ENCODE measurements around the gene PTPRU. TPM values are rescaled to one million over a fixed set of nuclear protein-coding genes. Genes with fewer than 3 reads are reported as not detected.
A peak's percentile ranks its signal among the peaks of the same experiment; 100 is the strongest.

PTPRU gene
- total and polyA plus RNA-seq, 2 of the 8 experiments (the other 6 are each of a cell fraction or from before 2014, with no cell fraction given) = 33.8 to 41.8 TPM

DNA sequence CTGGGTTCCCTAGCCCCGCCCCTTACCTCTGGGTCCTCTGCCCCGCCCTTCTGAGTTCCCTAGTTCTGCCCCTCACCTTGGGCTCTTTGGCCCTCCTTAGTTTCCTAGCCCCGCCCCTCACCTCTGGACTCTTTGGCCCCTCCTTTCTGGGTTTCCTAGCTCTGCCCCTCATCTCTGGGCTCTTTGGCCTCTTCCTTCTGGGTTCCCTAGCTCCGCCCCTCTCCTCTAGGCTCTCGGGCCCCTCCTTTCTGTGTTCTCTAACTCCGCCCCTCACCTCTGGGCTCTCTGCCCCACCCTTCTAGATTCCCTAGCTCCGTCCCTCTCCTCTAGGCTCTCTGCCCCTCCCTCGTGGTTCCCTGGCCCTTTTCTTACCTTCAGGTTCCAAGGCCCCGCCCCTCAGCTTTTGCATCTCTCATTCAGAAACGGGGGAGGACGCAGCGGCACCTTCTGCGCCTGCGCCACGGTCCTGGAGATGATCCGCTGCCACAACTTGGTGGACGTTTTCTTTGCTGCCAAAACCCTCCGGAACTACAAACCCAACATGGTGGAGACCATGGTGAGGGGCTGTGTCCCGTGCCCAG, 88.5 kb downstream of the PTPRU start:
- H2BK12ac ChIP-seq (ENCODE audit: low read depth, low read length) = no peak overlapping the region
- POLR2A ChIA-PET (ENCODE audit: partially characterized antibody) = interaction anchor here (1.2 kb wide), 1 partner anchor 12 kb away, joined by 3 read pairs; no protein-coding TSS in a partner anchor
- DNase-seq (ENCODE audit: low read depth in 1 of 2, low spot score in 2 of 2) (peak; percentile 92 to 98), FAIRE-seq (no peak)
- no peak overlapping the region for H2AK5ac ChIP-seq (ENCODE audit: low read depth, low read length)
- H2AFZ ChIP-seq (ENCODE audit: low read length) = no peak overlapping the region
- WGBS, 2 experiments (ENCODE audit: extremely low coverage in 1 of 2, insufficient coverage in 1 of 2, insufficient read length in 1 of 2, insufficient replicate concordance in 2 of 2, low coverage in 1 of 2, low lambda C conversion rate in 2 of 2, missing lambda C conversion rate in 1 of 2) = 5% methylated on average over 19 of the region's 19 CpGs; no CpG with 5 or more reads in 1 of the 2 experiments
- no peak overlapping the region for H3K56ac ChIP-seq (replicated peaks; ENCODE audit: insufficient read length, low read depth, low read length)
- peak overlapping the region; percentile 46 for H4K91ac ChIP-seq (replicated peaks; ENCODE audit: insufficient read length, low read length)
- peak overlapping the region; percentile 93 for H4K5ac ChIP-seq (ENCODE audit: insufficient read length, low read depth, low read length)
- peaks cover 5 to 14% (median 10%) of the 10 kb centered on the region in 4 experiments for H3K4me1 ChIP-seq (replicated peaks in 1 of 4; ENCODE audit: control insufficient read depth in 3 of 4, insufficient read depth in 4 of 4, low read length in 3 of 4)
- no peak overlapping the region for H2BK15ac ChIP-seq (ENCODE audit: low read length)
- no peak overlapping the region for H3K9ac ChIP-seq (replicated peaks in 1 of 4; ENCODE audit: extremely low read depth in 1 of 4, low read depth in 3 of 4, low read length in 3 of 4)
- no peaks in the 10 kb centered on the region for H3K27me3 ChIP-seq (replicated peaks in 1 of 4; ENCODE audit: control insufficient read depth in 3 of 4, extremely low read depth in 1 of 4, insufficient read depth in 3 of 4, low read length in 3 of 4)
- peaks cover 1% of the 10 kb centered on the region; the same call in 1 of the 2 replicates for H3K23me2 ChIP-seq (ENCODE audit: low read depth, low read length)
- H3K4ac ChIP-seq (replicated peaks; ENCODE audit: insufficient read length, low read depth, low read length) = peak overlapping the region; percentile 58
- H3K18ac ChIP-seq (ENCODE audit: extremely low read depth, low read length) = peak overlapping the region; percentile 53
- H2BK20ac ChIP-seq (ENCODE audit: low read length) = no peak overlapping the region
- H3K27ac ChIP-seq (ENCODE audit: low read depth, low read length) = peak overlapping the region; percentile 33; the same call in 1 of the 2 replicates
- H4K8ac ChIP-seq (ENCODE audit: extremely low read depth, insufficient read depth, low read length) = peak overlapping the region; percentile 69; the same call in 1 of the 2 replicates
- no peaks in the 10 kb centered on the region for H3K79me2 ChIP-seq (ENCODE audit: control insufficient read depth in 1 of 2, insufficient read depth in 2 of 2, low read length in 2 of 2)
- H2BK5ac ChIP-seq (ENCODE audit: low read depth, low read length) = peak overlapping the region; percentile 45
- H3K4me2 ChIP-seq (ENCODE audit: insufficient read depth in 1 of 2, low read depth in 2 of 2, low read length in 2 of 2) = peak overlapping the region; percentile 64 to 67
- no peak overlapping the region for H3K14ac ChIP-seq (ENCODE audit: insufficient read length)
- no peaks in the 10 kb centered on the region for H3K9me3 ChIP-seq (ENCODE audit: insufficient read depth in 2 of 2, low read depth in 1 of 2, low read length in 1 of 2)
- no peak overlapping the region for H3K23ac ChIP-seq (ENCODE audit: insufficient read length)
- peak overlapping the region; percentile 15 for H2BK120ac ChIP-seq (replicated peaks; ENCODE audit: low read depth, low read length)
- H3K79me1 ChIP-seq (ENCODE audit: low read depth, low read length) = no peaks in the 10 kb centered on the region
- no peaks in the 10 kb centered on the region; a peak in 2 of 8 replicates for H3K36me3 ChIP-seq (ENCODE audit: control insufficient read depth in 2 of 4, insufficient read depth in 4 of 4, low read length in 3 of 4)
- H4K20me1 ChIP-seq (replicated peaks in 1 of 2; ENCODE audit: control insufficient read depth in 1 of 2, insufficient read depth in 2 of 2, low read length in 2 of 2) = no peaks in the 10 kb centered on the region
- peak overlapping the region; percentile 6 to 48 (median 22); a peak in 5 of 8 replicates for H3K4me3 ChIP-seq (ENCODE audit: extremely low read depth in 1 of 4, insufficient read depth in 2 of 4, low read depth in 3 of 4, low read length in 4 of 4)
- CTCF ChIA-PET (ENCODE audit: partially characterized antibody) = interaction anchor here (1.3 kb wide), 1 partner anchor 86 kb away, joined by 8 read pairs; no protein-coding TSS in a partner anchor
- no peak for TF ChIP-seq POU5F1 (IDR thresholded peaks at IDR 0.05; ENCODE audit: low read depth, low read length)
- peak; percentile 62 for TF ChIP-seq NRF1 (IDR thresholded peaks at IDR 0.05; ENCODE audit: low read depth, low read length)
- TF ChIP-seq POLR2A (IDR thresholded peaks at IDR 0.05; ENCODE audit: control extremely low read depth in 1 of 2, low read depth in 2 of 2, low read length in 2 of 2) = peak in 1 of 2 experiments; percentile 27; a peak in 1 of 3 replicates
- 0 out of 2 replicates have a peak, but pooled peaks have one; percentile 23 for TF ChIP-seq POLR2AphosphoS5 (IDR thresholded peaks at IDR 0.05; ENCODE audit: low read depth, low read length)
- no peak for TF ChIP-seq KDM1A (IDR thresholded peaks at IDR 0.05; ENCODE audit: borderline replicate concordance, low read length)
- TF ChIP-seq SIN3A (conservative IDR thresholded peaks at IDR 0.05 in 1 of 2, IDR thresholded peaks at IDR 0.05 in 1 of 2; ENCODE audit: low read depth in 1 of 2, low read length in 2 of 2) = 0 out of 4 replicates have a peak, but pooled peaks of 1 of the 2 experiments have one; percentile 26
- TF ChIP-seq TBP (IDR thresholded peaks at IDR 0.05; ENCODE audit: low read depth, low read length) = 0 out of 2 replicates have a peak, but pooled peaks have one; percentile 33
- TF ChIP-seq TAF7 (optimal IDR thresholded peaks at IDR 0.05; ENCODE audit: borderline replicate concordance, low read depth, low read length) = no peak
- peak; percentile 76; the same call in 1 of the 2 replicates for TF ChIP-seq SP1 (IDR thresholded peaks at IDR 0.05; ENCODE audit: low read depth, low read length)

Data from H1 (cell line).